Hepatocyte (in vitro differentiated cells): ENCODE data around the gene MX1. TPM values are rescaled to one million over a fixed set of nuclear protein-coding genes. Genes with fewer than 3 reads are reported as not detected.

Experiments used
- DNase-seq: peaks from one replicate; pipeline ENCODE4 v3.0.0-alpha.2; 2016; ENCODE audit warnings: low spot score
- H2AFZ ChIP-seq: fragments of 200-600 bp; sonication (generic); 2 replicates; pipeline ENCODE4 v1.6.0; 2016; ENCODE audit warnings: antibody characterized with exemption, mild to moderate bottlenecking
- H3K27ac ChIP-seq: fragments of 200-600 bp; sonication (generic); 2 replicates; pipeline ENCODE4 v1.5.1; 2016; ENCODE audit warnings: mild to moderate bottlenecking
- H3K27me3 ChIP-seq: fragments of 200-600 bp; sonication (generic); 2 replicates; pipeline ENCODE4 v1.6.1; 2016
- H3K36me3 ChIP-seq: fragments of 200-600 bp; sonication (generic); replicated peaks from 2 replicates; pipeline ENCODE4 v1.5.1; 2016; ENCODE audit warnings: low read depth; ENCODE audit not compliant: insufficient read depth
- H3K4me1 ChIP-seq: fragments of 200-600 bp; sonication (generic); 2 replicates; pipeline ENCODE4 v1.5.1; 2016; ENCODE audit warnings: mild to moderate bottlenecking, moderate library complexity; ENCODE audit not compliant: insufficient read depth
- H3K4me2 ChIP-seq: fragments of 200-600 bp; sonication (generic); 2 replicates; pipeline ENCODE4 v1.6.0; 2016
- H3K4me3 ChIP-seq: fragments of 200-600 bp; sonication (generic); 2 replicates; pipeline ENCODE4 v1.5.1; 2016; ENCODE audit warnings: mild to moderate bottlenecking
- H3K79me2 ChIP-seq: fragments of 200-600 bp; sonication (generic); 2 replicates; pipeline ENCODE4 v1.6.0; 2017; ENCODE audit warnings: mild to moderate bottlenecking
- H3K9me2 ChIP-seq: fragments of 200-600 bp; sonication (generic); replicated peaks from 2 replicates; pipeline ENCODE4 v1.6.0; 2017; ENCODE audit warnings: mild to moderate bottlenecking; ENCODE audit not compliant: insufficient read depth
- H3K9me3 ChIP-seq: fragments of 200-600 bp; sonication (generic); 2 replicates; pipeline ENCODE4 v1.5.1; 2016; ENCODE audit warnings: low read depth, mild to moderate bottlenecking
- H4K20me1 ChIP-seq: fragments of 200-600 bp; sonication (generic); 2 replicates; pipeline ENCODE4 v1.6.0; 2016; ENCODE audit warnings: mild to moderate bottlenecking; ENCODE audit not compliant: insufficient read depth, poor library complexity, severe bottlenecking
- EZH2 ChIP-seq: fragments of 200-600 bp; sonication (generic); IDR thresholded peaks from 2 replicates; pipeline ENCODE4 v1.6.1; 2016; ENCODE audit warnings: antibody characterized with exemption, mild to moderate bottlenecking, borderline replicate concordance
- EZH2phosphoT487 ChIP-seq: fragments of 200-600 bp; sonication (generic); IDR thresholded peaks from one replicate; pipeline ENCODE4 v1.6.1; 2018; ENCODE audit warnings: antibody characterized with exemption, mild to moderate bottlenecking, low read depth, moderate library complexity; ENCODE audit not compliant: unreplicated experiment, severe bottlenecking
- WGBS: methylation state at CpG from one replicate; pipeline ENCODE4 v1.1.6; 2016; ENCODE audit warnings: low lambda C conversion rate; ENCODE audit errors: missing lambda C conversion rate; 5-methylcytosine and 5-hydroxymethylcytosine counted together
- polyA plus RNA-seq: library from polyadenylated mRNA; unstranded; fragments of >200 nt; fragmentation: Nextera tagmentation; extraction: Ambion mirVana; gene quantifications from 2 replicates; pipeline ENCODE4 v1.2.1, GENCODE V29; 2016
- total RNA-seq: library from RNA; depleted of rRNA; stranded (reverse); fragments of >200 nt; gene quantifications from 2 replicates; pipeline ENCODE4 v1.2.3, GENCODE V29; 2014
- TF ChIP-seq, protein P1 (sequence below): fragments of 200-600 bp; sonication (generic); IDR thresholded peaks from 2 replicates; pipeline ENCODE4 v1.5.1; 2016; ENCODE audit warnings: antibody characterized with exemption, mild to moderate bottlenecking; ENCODE audit not compliant: poor library complexity

The MX1 gene
- total and polyA plus RNA-seq, 2 experiments from 2014 or later: 14.2 to 26.6 TPM

GRCh38 chr21:41396558-41397075, 29.4 kb upstream of the MX1 start:
- H4K20me1 ChIP-seq: no peaks in the 10 kb centered on the region
- no peaks in the 10 kb centered on the region for H3K27me3 ChIP-seq
- no peaks in the 10 kb centered on the region for H3K9me2 ChIP-seq
- H3K79me2 ChIP-seq: no peaks in the 10 kb centered on the region
- TF ChIP-seq EZH2phosphoT487: no peak
- TF ChIP-seq, protein P1, sequence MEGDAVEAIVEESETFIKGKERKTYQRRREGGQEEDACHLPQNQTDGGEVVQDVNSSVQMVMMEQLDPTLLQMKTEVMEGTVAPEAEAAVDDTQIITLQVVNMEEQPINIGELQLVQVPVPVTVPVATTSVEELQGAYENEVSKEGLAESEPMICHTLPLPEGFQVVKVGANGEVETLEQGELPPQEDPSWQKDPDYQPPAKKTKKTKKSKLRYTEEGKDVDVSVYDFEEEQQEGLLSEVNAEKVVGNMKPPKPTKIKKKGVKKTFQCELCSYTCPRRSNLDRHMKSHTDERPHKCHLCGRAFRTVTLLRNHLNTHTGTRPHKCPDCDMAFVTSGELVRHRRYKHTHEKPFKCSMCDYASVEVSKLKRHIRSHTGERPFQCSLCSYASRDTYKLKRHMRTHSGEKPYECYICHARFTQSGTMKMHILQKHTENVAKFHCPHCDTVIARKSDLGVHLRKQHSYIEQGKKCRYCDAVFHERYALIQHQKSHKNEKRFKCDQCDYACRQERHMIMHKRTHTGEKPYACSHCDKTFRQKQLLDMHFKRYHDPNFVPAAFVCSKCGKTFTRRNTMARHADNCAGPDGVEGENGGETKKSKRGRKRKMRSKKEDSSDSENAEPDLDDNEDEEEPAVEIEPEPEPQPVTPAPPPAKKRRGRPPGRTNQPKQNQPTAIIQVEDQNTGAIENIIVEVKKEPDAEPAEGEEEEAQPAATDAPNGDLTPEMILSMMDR: no peak
- no peak for TF ChIP-seq EZH2
- WGBS: 46% methylated on average over 7 of the region's 7 CpGs
- no peak overlapping the region for H2AFZ ChIP-seq
- no peak overlapping the region for H3K27ac ChIP-seq
- DNase-seq: peak; percentile 23
- no peaks in the 10 kb centered on the region for H3K36me3 ChIP-seq
- H3K4me1 ChIP-seq: no peaks in the 10 kb centered on the region
- H3K4me2 ChIP-seq: no peak overlapping the region
- no peaks in the 10 kb centered on the region for H3K9me3 ChIP-seq
- H3K4me3 ChIP-seq: no peak overlapping the region

- no peaks in the 10 kb centered on the region for H3K9me3 ChIP-seq
- H3K4me3 ChIP-seq: no peak overlapping the region
- H3K9me2 ChIP-seq: no peaks in the 10 kb centered on the region
- no peak overlapping the region for H3K4me2 ChIP-seq
- DNase-seq: no peak
- no peaks in the 10 kb centered on the region for H3K4me1 ChIP-seq
- no peak overlapping the region for H2AFZ ChIP-seq
- H3K27ac ChIP-seq: no peak overlapping the region
- no peaks in the 10 kb centered on the region for H3K79me2 ChIP-seq
- TF ChIP-seq EZH2 (no peak), EZH2phosphoT487 (no peak)
- TF ChIP-seq, protein P1: no peak
- H3K27me3 ChIP-seq: no peaks in the 10 kb centered on the region
- no peaks in the 10 kb centered on the region for H3K36me3 ChIP-seq
- H4K20me1 ChIP-seq: no peaks in the 10 kb centered on the region
- WGBS: 92% methylated on average over 7 of the region's 7 CpGs
Observed at GRCh38 chr21:41397471-41397891, 28.6 kb upstream of the MX1 start.

GRCh38 chr21:41398251-41398650, 27.8 kb upstream of the MX1 start:
- no peaks in the 10 kb centered on the region for H4K20me1 ChIP-seq
- no peak for TF ChIP-seq EZH2phosphoT487
- no peak for TF ChIP-seq EZH2
- TF ChIP-seq, protein P1: no peak
- no peaks in the 10 kb centered on the region for H3K79me2 ChIP-seq
- 98% methylated on average over 4 of the region's 4 CpGs for WGBS
- no peaks in the 10 kb centered on the region for H3K9me2 ChIP-seq
- no peaks in the 10 kb centered on the region for H3K9me3 ChIP-seq
- H3K4me3 ChIP-seq: no peak overlapping the region
- H2AFZ ChIP-seq: no peak overlapping the region
- no peak overlapping the region for H3K27ac ChIP-seq
- no peak for DNase-seq
- no peaks in the 10 kb centered on the region for H3K36me3 ChIP-seq
- H3K4me2 ChIP-seq: no peak overlapping the region
- no peaks in the 10 kb centered on the region for H3K27me3 ChIP-seq
- H3K4me1 ChIP-seq: no peaks in the 10 kb centered on the region
